Measurements from ENCODE around the gene POU3F1.

POU3F1 gene

GRCh38 chr1:38064197-38064903 lies 17.8 kb upstream of the POU3F1 start:
- Histone ChIP-seq H3K27ac (replicated peaks) (no peak overlapping the region), H3K27me3 (ENCODE audit: insufficient read depth, poor library complexity, severe bottlenecking) (peaks cover 5% of the 10 kb centered on the region), H3K4me3 (replicated peaks; ENCODE audit: insufficient read depth, low read length) (no peak overlapping the region)
- TF ChIP-seq POLR2AphosphoS5 (IDR thresholded peaks at IDR 0.05; ENCODE audit: low read depth) (no peak), SPI1 (IDR thresholded peaks at IDR 0.05; ENCODE audit: borderline replicate concordance, low read depth) (no peak), GABPA (IDR thresholded peaks at IDR 0.05; ENCODE audit: low read depth) (no peak), REST (IDR thresholded peaks at IDR 0.05; ENCODE audit: insufficient replicate concordance, low read depth) (no peak), CTCF (IDR thresholded peaks at IDR 0.05; ENCODE audit: insufficient read depth, low read length) (no peak)
- DNase-seq (ENCODE audit: low read depth in 1 of 2, low spot score in 1 of 2), result no peak

- DNase-seq (ENCODE audit: low read depth in 1 of 2, low spot score in 1 of 2), result no peak
- TF ChIP-seq REST (IDR thresholded peaks at IDR 0.05; ENCODE audit: insufficient replicate concordance, low read depth) (no peak), CTCF (IDR thresholded peaks at IDR 0.05; ENCODE audit: insufficient read depth, low read length) (no peak), GABPA (IDR thresholded peaks at IDR 0.05; ENCODE audit: low read depth) (no peak), POLR2AphosphoS5 (IDR thresholded peaks at IDR 0.05; ENCODE audit: low read depth) (no peak), SPI1 (IDR thresholded peaks at IDR 0.05; ENCODE audit: borderline replicate concordance, low read depth) (no peak)
- Histone ChIP-seq H3K27me3 (ENCODE audit: insufficient read depth, poor library complexity, severe bottlenecking) (peaks cover 5% of the 10 kb centered on the region), H3K27ac (replicated peaks) (no peak overlapping the region), H3K4me3 (replicated peaks; ENCODE audit: insufficient read depth, low read length) (no peak overlapping the region)
These were observed 17.0 kb upstream of the POU3F1 start for GRCh38 chr1:38063616-38064015.

- DNase-seq (ENCODE audit: low read depth in 1 of 2, low spot score in 1 of 2), result no peak
- TF ChIP-seq CTCF (IDR thresholded peaks at IDR 0.05; ENCODE audit: insufficient read depth, low read length), result no peak
- no peak for TF ChIP-seq SPI1 (IDR thresholded peaks at IDR 0.05; ENCODE audit: borderline replicate concordance, low read depth)
- TF ChIP-seq GABPA (IDR thresholded peaks at IDR 0.05; ENCODE audit: low read depth), result no peak
- TF ChIP-seq POLR2AphosphoS5 (IDR thresholded peaks at IDR 0.05; ENCODE audit: low read depth), result no peak
- TF ChIP-seq REST (IDR thresholded peaks at IDR 0.05; ENCODE audit: insufficient replicate concordance, low read depth), result no peak
- Histone ChIP-seq H3K27me3 (ENCODE audit: insufficient read depth, poor library complexity, severe bottlenecking) (peaks cover under 1% of the 10 kb centered on the region), H3K27ac (replicated peaks) (no peak overlapping the region), H3K4me3 (replicated peaks; ENCODE audit: insufficient read depth, low read length) (no peak overlapping the region)
These were observed 16.0 kb upstream of the POU3F1 start for GRCh38 chr1:38062361-38063288.
